ENCODE results near the gene IRAG1.

GRCh38 chr11:10655943-10656576 is 37.5 kb downstream of the IRAG1 start:
- TF ChIP-seq EZH2 (IDR thresholded peaks at IDR 0.05; ENCODE audit: borderline replicate concordance, insufficient read depth, low read length, poor library complexity, severe bottlenecking), result no peak
- TF ChIP-seq, protein P1, sequence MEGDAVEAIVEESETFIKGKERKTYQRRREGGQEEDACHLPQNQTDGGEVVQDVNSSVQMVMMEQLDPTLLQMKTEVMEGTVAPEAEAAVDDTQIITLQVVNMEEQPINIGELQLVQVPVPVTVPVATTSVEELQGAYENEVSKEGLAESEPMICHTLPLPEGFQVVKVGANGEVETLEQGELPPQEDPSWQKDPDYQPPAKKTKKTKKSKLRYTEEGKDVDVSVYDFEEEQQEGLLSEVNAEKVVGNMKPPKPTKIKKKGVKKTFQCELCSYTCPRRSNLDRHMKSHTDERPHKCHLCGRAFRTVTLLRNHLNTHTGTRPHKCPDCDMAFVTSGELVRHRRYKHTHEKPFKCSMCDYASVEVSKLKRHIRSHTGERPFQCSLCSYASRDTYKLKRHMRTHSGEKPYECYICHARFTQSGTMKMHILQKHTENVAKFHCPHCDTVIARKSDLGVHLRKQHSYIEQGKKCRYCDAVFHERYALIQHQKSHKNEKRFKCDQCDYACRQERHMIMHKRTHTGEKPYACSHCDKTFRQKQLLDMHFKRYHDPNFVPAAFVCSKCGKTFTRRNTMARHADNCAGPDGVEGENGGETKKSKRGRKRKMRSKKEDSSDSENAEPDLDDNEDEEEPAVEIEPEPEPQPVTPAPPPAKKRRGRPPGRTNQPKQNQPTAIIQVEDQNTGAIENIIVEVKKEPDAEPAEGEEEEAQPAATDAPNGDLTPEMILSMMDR (IDR thresholded peaks at IDR 0.05; ENCODE audit: poor library complexity, severe bottlenecking), result no peak
- no peak for TF ChIP-seq REST (IDR thresholded peaks at IDR 0.05; ENCODE audit: borderline replicate concordance)
- no peak for TF ChIP-seq POLR2AphosphoS5 (IDR thresholded peaks at IDR 0.05)

Measured in neural cell (in vitro differentiated cells).